Measurements from ENCODE around the gene CSN2. TPM values are rescaled to one million over a fixed set of nuclear protein-coding genes. Genes with fewer than 3 reads are reported as not detected.
"Not testable (repeated sequence)": the region's sequence is repeated elsewhere in the genome, so short reads cannot be mapped to it uniquely, and the experiment has no call there.

The CSN2 gene
- total RNA-seq, 2 experiments from 2014 or later = not detected

- no peak for DNase-seq
- no peaks in the 10 kb centered on the region for H3K9me3 Mint-ChIP-seq
- ChIA-PET POLR2A (no interaction called here), CTCF (no interaction called here)
- no peak overlapping the region for H3K27ac Mint-ChIP-seq
- no peak overlapping the region for H3K4me3 Mint-ChIP-seq
- no peaks in the 10 kb centered on the region for H3K4me1 Mint-ChIP-seq
- no peaks in the 10 kb centered on the region for H3K27me3 Mint-ChIP-seq
- H3K36me3 Mint-ChIP-seq (ENCODE audit: low read depth) = no peaks in the 10 kb centered on the region
These were observed 29.0 kb downstream of the CSN2 start for GRCh38 chr4:69936566-69936965.

GRCh38 chr4:69934150-69934549, 31.4 kb downstream of the CSN2 start:
- Mint-ChIP-seq H3K9me3 (no peaks in the 10 kb centered on the region), H3K27me3 (no peaks in the 10 kb centered on the region), H3K4me1 (no peaks in the 10 kb centered on the region), H3K4me3 (no peak overlapping the region), H3K36me3 (ENCODE audit: low read depth) (no peaks in the 10 kb centered on the region), H3K27ac (no peak overlapping the region)
- POLR2A ChIA-PET = no interaction called here
- DNase-seq = no peak
- CTCF ChIA-PET = no interaction called here

GRCh38 chr4:69930768-69931167, 34.8 kb downstream of the CSN2 start, which contains the start of gene CSN1S1:
TSS of gene CSN1S1 (plus strand) at chr4:69931068. CDS start at chr4:69932556, 1,488 bp downstream.
- ChIA-PET CTCF (no interaction called here), POLR2A (no interaction called here)
- Mint-ChIP-seq H3K9me3 (no peaks in the 10 kb centered on the region), H3K27me3 (no peaks in the 10 kb centered on the region), H3K36me3 (ENCODE audit: low read depth) (no peaks in the 10 kb centered on the region), H3K4me1 (no peaks in the 10 kb centered on the region), H3K4me3 (no peak within 1 kb of the TSS), H3K27ac (no peak within 1 kb of the TSS)
- DNase-seq = no peak

- H3K9me3 Mint-ChIP-seq; CTCF ChIA-PET; DNase-seq; H3K4me3 Mint-ChIP-seq; H3K27me3 Mint-ChIP-seq; POLR2A ChIA-PET; H3K27ac Mint-ChIP-seq; H3K36me3 Mint-ChIP-seq (ENCODE audit: low read depth); H3K4me1 Mint-ChIP-seq: not testable (repeated sequence)
These were observed 41.6 kb downstream of the CSN2 start for GRCh38 chr4:69923782-69924410.

- DNase-seq = no peak
- Mint-ChIP-seq H3K4me3 (no peak overlapping the region), H3K9me3 (no peaks in the 10 kb centered on the region), H3K27ac (no peak overlapping the region), H3K36me3 (ENCODE audit: low read depth) (no peaks in the 10 kb centered on the region), H3K27me3 (peaks cover 2% of the 10 kb centered on the region), H3K4me1 (no peaks in the 10 kb centered on the region)
- ChIA-PET CTCF (no interaction called here), POLR2A (no interaction called here)
These were observed 44.7 kb downstream of the CSN2 start for GRCh38 chr4:69920874-69921273.

- H3K9me3 Mint-ChIP-seq = no peaks in the 10 kb centered on the region
- no peaks in the 10 kb centered on the region for H3K4me1 Mint-ChIP-seq
- H3K27me3 Mint-ChIP-seq = peaks cover 2% of the 10 kb centered on the region
- no peak for DNase-seq
- POLR2A ChIA-PET = no interaction called here
- no peak overlapping the region for H3K4me3 Mint-ChIP-seq
- H3K36me3 Mint-ChIP-seq (ENCODE audit: low read depth) = no peaks in the 10 kb centered on the region
- CTCF ChIA-PET = no interaction called here
- no peak overlapping the region for H3K27ac Mint-ChIP-seq
These were observed 55.3 kb downstream of the CSN2 start for GRCh38 chr4:69910016-69910782.

GRCh38 chr4:69909195-69909594, 56.3 kb downstream of the CSN2 start:
- no peaks in the 10 kb centered on the region for H3K4me1 Mint-ChIP-seq
- CTCF ChIA-PET = no interaction called here
- H3K9me3 Mint-ChIP-seq = no peaks in the 10 kb centered on the region
- no peaks in the 10 kb centered on the region for H3K36me3 Mint-ChIP-seq (ENCODE audit: low read depth)
- DNase-seq = no peak
- H3K27ac Mint-ChIP-seq = no peak overlapping the region
- H3K4me3 Mint-ChIP-seq = no peak overlapping the region
- POLR2A ChIA-PET = no interaction called here
- H3K27me3 Mint-ChIP-seq = peaks cover 2% of the 10 kb centered on the region

- H3K9me3 Mint-ChIP-seq = no peaks in the 10 kb centered on the region
- no peaks in the 10 kb centered on the region for H3K36me3 Mint-ChIP-seq (ENCODE audit: low read depth)
- no peaks in the 10 kb centered on the region for H3K4me1 Mint-ChIP-seq
- ChIA-PET POLR2A (no interaction called here), CTCF (no interaction called here)
- no peak overlapping the region for H3K4me3 Mint-ChIP-seq
- DNase-seq = no peak
- no peak overlapping the region for H3K27ac Mint-ChIP-seq
- H3K27me3 Mint-ChIP-seq = peaks cover 6% of the 10 kb centered on the region
These were observed 58.4 kb downstream of the CSN2 start for GRCh38 chr4:69907151-69907550.

Other genes with a start within 250 kb of the CSN2 start
- gene SULT1B1, start 205.1 kb downstream of the CSN2 start, total RNA-seq = 1 to 10 TPM; 6.3 to 7.1 TPM
- not detected for gene SULT1E1, start 105.6 kb downstream of the CSN2 start, total RNA-seq
- not detected for gene CSN1S1, start 34.7 kb downstream of the CSN2 start, total RNA-seq
- not detected for gene STATH, start 30.2 kb upstream of the CSN2 start, total RNA-seq
- gene HTN3, start 62.7 kb upstream of the CSN2 start, total RNA-seq = not detected
- gene HTN1, start 84.7 kb upstream of the CSN2 start, total RNA-seq = not detected
- not detected for gene PRR27, start 188.5 kb upstream of the CSN2 start, total RNA-seq
- gene ODAM, start 230.0 kb upstream of the CSN2 start, total RNA-seq = not detected

Measured in activated CD4-positive, alpha-beta T cell treated with anti-CD3 and anti-CD28 coated beads, Interleukin-2, amount 10 ng/mL, durations not matched to agents 7 days and 5 days (primary cell).